ENCODE data around the gene CYP2J2.

DNA sequence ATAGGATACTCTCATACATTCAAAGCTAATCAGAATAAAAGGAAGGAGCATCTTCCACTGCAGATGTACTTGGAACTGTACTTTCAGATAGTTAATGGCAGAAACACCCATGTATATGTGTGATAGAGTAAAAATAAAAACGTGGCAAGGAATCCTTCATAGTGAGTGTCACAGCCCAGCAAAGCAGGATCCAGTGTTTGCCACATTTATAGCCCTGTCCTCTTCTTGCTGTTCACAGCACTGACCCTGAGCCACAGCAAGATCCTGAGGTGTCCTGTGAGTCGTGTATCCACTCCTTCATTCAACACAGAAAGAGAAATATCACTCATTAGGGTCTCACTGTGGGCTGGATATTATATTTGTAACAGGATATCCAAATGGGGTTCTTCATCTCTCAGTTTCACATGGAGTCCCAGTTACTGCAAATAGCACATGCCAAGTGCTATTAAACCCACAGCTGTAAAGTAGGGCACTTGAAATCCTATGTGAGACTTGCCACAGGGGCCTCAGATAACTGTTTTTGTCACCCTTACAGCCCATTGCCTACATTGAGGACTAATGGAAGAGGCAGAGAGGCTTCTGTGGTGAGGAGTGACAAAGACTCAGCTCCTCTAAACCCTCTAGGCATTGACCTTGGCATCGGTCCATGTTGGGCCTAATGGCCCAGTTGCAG, 41.3 kb downstream of the CYP2J2 start:
- TF ChIP-seq, protein P1, sequence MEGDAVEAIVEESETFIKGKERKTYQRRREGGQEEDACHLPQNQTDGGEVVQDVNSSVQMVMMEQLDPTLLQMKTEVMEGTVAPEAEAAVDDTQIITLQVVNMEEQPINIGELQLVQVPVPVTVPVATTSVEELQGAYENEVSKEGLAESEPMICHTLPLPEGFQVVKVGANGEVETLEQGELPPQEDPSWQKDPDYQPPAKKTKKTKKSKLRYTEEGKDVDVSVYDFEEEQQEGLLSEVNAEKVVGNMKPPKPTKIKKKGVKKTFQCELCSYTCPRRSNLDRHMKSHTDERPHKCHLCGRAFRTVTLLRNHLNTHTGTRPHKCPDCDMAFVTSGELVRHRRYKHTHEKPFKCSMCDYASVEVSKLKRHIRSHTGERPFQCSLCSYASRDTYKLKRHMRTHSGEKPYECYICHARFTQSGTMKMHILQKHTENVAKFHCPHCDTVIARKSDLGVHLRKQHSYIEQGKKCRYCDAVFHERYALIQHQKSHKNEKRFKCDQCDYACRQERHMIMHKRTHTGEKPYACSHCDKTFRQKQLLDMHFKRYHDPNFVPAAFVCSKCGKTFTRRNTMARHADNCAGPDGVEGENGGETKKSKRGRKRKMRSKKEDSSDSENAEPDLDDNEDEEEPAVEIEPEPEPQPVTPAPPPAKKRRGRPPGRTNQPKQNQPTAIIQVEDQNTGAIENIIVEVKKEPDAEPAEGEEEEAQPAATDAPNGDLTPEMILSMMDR (conservative IDR thresholded peaks at IDR 0.05; ENCODE audit: low read length): no peak
- TF ChIP-seq EZH2phosphoT487 (IDR thresholded peaks at IDR 0.05; ENCODE audit: borderline replicate concordance, low read depth, low read length): no peak

Data from OCI-LY7 (cell line).